HEK293 (cell line): Measurements from ENCODE around the gene SLC22A31.

Experiments used
- CTCF ChIP-seq: fragments of 450-650 bp; formaldehyde crosslinking; IDR thresholded peaks from 2 replicates; pipeline ENCODE4 v1.5.1; 2016; ENCODE audit warnings: missing biosample characterization, missing genetic modification characterization
- GLI4 ChIP-seq: fragments of 450-650 bp; formaldehyde crosslinking; IDR thresholded peaks from 2 replicates; pipeline ENCODE4 v1.5.1; 2016; ENCODE audit warnings: missing biosample characterization, missing genetic modification characterization
- HOXA7 ChIP-seq: sonication (generic); formaldehyde crosslinking; IDR thresholded peaks from 2 replicates; pipeline ENCODE4 v1.8.1; 2022; ENCODE audit warnings: missing genetic modification reagents, borderline replicate concordance
- KLF16 ChIP-seq: fragments of 450-650 bp; formaldehyde crosslinking; IDR thresholded peaks from 2 replicates; pipeline ENCODE4 v1.5.1; 2017; ENCODE audit warnings: missing biosample characterization, missing genetic modification characterization
- PATZ1 ChIP-seq: fragments of 450-650 bp; formaldehyde crosslinking; IDR thresholded peaks from 2 replicates; pipeline ENCODE4 v1.5.1; 2016; ENCODE audit warnings: missing biosample characterization, missing genetic modification characterization
- REST ChIP-seq: fragments of 450-650 bp; formaldehyde crosslinking; IDR thresholded peaks from 2 replicates; pipeline ENCODE4 v1.5.1; 2016; ENCODE audit warnings: missing biosample characterization, missing genetic modification characterization
- ZFP37 ChIP-seq: fragments of 450-650 bp; formaldehyde crosslinking; IDR thresholded peaks from 2 replicates; pipeline ENCODE4 v1.5.1; 2016; ENCODE audit warnings: missing biosample characterization, missing genetic modification characterization
- ZNF133 ChIP-seq: fragments of 450-650 bp; formaldehyde crosslinking; IDR thresholded peaks from 2 replicates; pipeline ENCODE4 v1.5.1; 2016; ENCODE audit warnings: missing biosample characterization, missing genetic modification characterization
- ZNF274 ChIP-seq, 2 experiments: fragments of 200-500 bp in 1 of 2; fragments of 450-650 bp in 1 of 2; sonication (Bioruptor generic) in 1 of 2; formaldehyde crosslinking in 1 of 2; IDR thresholded peaks; 2 replicates each; pipeline versions ENCODE4 v1.5.1 to v1.6.1; 2014 to 2016; ENCODE audit warnings: borderline replicate concordance in 1 of 2, inconsistent platforms in 1 of 2, low read length in 1 of 2, missing biosample characterization in 1 of 2, missing genetic modification characterization in 1 of 2
- ZNF514 ChIP-seq: fragments of 450-650 bp; formaldehyde crosslinking; IDR thresholded peaks from 2 replicates; pipeline ENCODE4 v1.5.1; 2016; ENCODE audit warnings: missing biosample characterization, missing genetic modification characterization
- ZNF561 ChIP-seq: fragments of 450-650 bp; IDR thresholded peaks from 2 replicates; pipeline ENCODE4 v1.5.1; 2018; ENCODE audit warnings: missing biosample characterization, missing genetic modification characterization, borderline replicate concordance
- ZNF639 ChIP-seq: fragments of 450-650 bp; formaldehyde crosslinking; IDR thresholded peaks from 2 replicates; pipeline ENCODE4 v1.5.1; 2016; ENCODE audit warnings: missing biosample characterization, missing genetic modification characterization
- ZSCAN5A ChIP-seq: fragments of 450-650 bp; formaldehyde crosslinking; IDR thresholded peaks from 2 replicates; pipeline ENCODE4 v1.5.1; 2016; ENCODE audit warnings: missing biosample characterization, missing genetic modification characterization

GRCh38 chr16:89193576-89194293 lies 6.6 kb downstream of the SLC22A31 start:
- TF ChIP-seq ZFP37 (no peak), CTCF (tag by site-specific recombination) (no peak), ZNF561 (tag by site-specific recombination) (no peak), ZNF639 (no peak), REST (tag by site-specific recombination) (no peak), ZNF274 (IDR thresholded peaks at IDR 0.05; ENCODE audit: low read length) (no peak), ZNF274 (tag by site-specific recombination; IDR thresholded peaks at IDR 0.05; ENCODE audit: borderline replicate concordance) (no peak), HOXA7 (CRISPR knock-in tag) (no peak), GLI4 (tag by site-specific recombination) (no peak), ZSCAN5A (no peak), ZNF514 (tag by site-specific recombination) (no peak), ZNF133 (tag by site-specific recombination) (no peak), PATZ1 (no peak), KLF16 (tag by site-specific recombination) (no peak)
